PFSK-1 (cell line): ENCODE results near the gene EMCN.

Experiments used
- POLR2AphosphoS5 ChIP-seq: IDR thresholded peaks from 2 replicates; pipeline ENCODE4 v1.6.1; 2012; ENCODE audit warnings: low read depth, mild to moderate bottlenecking, control low read depth, low read length, moderate library complexity
- TAF1 ChIP-seq: IDR thresholded peaks from 2 replicates; pipeline ENCODE4 v1.6.1; 2012; ENCODE audit warnings: low read length, control low read depth, borderline replicate concordance; ENCODE audit not compliant: insufficient read depth

- TF ChIP-seq POLR2AphosphoS5 (no peak), TAF1 (no peak)
Observed at GRCh38 chr4:100391086-100391485, 126.7 kb downstream of the EMCN start.
